Esophagus (tissue), 2 donors: Measurements from ENCODE around the gene GPR137. TPM values are rescaled to one million over a fixed set of nuclear protein-coding genes. Genes with fewer than 3 reads are reported as not detected.

Experiments
- H3K27ac ChIP-seq, 2 donors: one replicate each; pipeline ENCODE4 v1.5.1; 2013; ENCODE audit warnings: low read depth in 2 of 2, mild to moderate bottlenecking in 2 of 2, inconsistent platforms in 1 of 2, low read length in 1 of 2, moderate library complexity in 1 of 2
- H3K27me3 ChIP-seq, 2 donors: one replicate each; pipeline ENCODE4 v1.6.1; 2013; ENCODE audit warnings: low read length in 2 of 2, control low read depth in 1 of 2, mild to moderate bottlenecking in 1 of 2; ENCODE audit not compliant: insufficient read depth in 2 of 2, control insufficient read depth in 1 of 2
- H3K36me3 ChIP-seq, 2 donors: one replicate each; pipeline ENCODE4 v1.6.1; 2013; ENCODE audit warnings: low read length in 1 of 2; ENCODE audit not compliant: control insufficient read depth in 2 of 2, insufficient read depth in 2 of 2
- H3K4me1 ChIP-seq, 2 donors: one replicate each; pipeline ENCODE4 v1.6.1; 2013; ENCODE audit warnings: low read length in 1 of 2; ENCODE audit not compliant: control insufficient read depth in 2 of 2, insufficient read depth in 2 of 2
- H3K4me3 ChIP-seq, 2 donors: one replicate each; pipeline ENCODE4 v1.5.1; 2013; ENCODE audit warnings: low read length in 2 of 2, mild to moderate bottlenecking in 2 of 2, low read depth in 1 of 2, moderate library complexity in 1 of 2
- H3K9me3 ChIP-seq, 2 donors: one replicate each; pipeline ENCODE4 v1.6.1; 2013; ENCODE audit warnings: mild to moderate bottlenecking in 2 of 2, low read depth in 1 of 2, low read length in 1 of 2, moderate library complexity in 1 of 2; ENCODE audit not compliant: control insufficient read depth in 2 of 2, insufficient read depth in 1 of 2
- whole genome bisulfite sequencing, 2 donors: extraction: QIAGEN DNeasy Blood & Tissue Kit; methylation state at CpG; one replicate each; pipeline ENCODE4 v1.1.7; 2013; 5-methylcytosine and 5-hydroxymethylcytosine counted together
- polyA plus RNA-seq, 2 donors: library from polyadenylated mRNA; stranded (reverse); fragments of 200-250 nt; gene quantifications; one replicate each; pipeline ENCODE4 v1.2.3, GENCODE V29; 2013
- donor health status: healthy with polysubstance abuse.
- donor health status: Bipolar disorder and iron deficiency.

The GPR137 gene
- 10 to 100 TPM; 18.6 to 22.7 TPM for polyA plus RNA-seq

GRCh38 chr11:64284962-64285884, at the start of gene GPR137:
Gene GPR137 (plus strand): TSS chr11:64285848. CDS start chr11:64286525, 677 bp downstream.
- WGBS, 2 donors, result 0 to 1% methylated on average over 83 to 102 of the region's 102 CpGs
- peaks cover 6 to 24% of the 10 kb centered on the region in 2 donors for H3K4me1 ChIP-seq
- no peaks in the 10 kb centered on the region for H3K27me3 ChIP-seq
- no peaks in the 10 kb centered on the region for H3K9me3 ChIP-seq
- peaks cover 0 to 5% of the 10 kb centered on the region in 2 donors for H3K36me3 ChIP-seq
- H3K4me3 ChIP-seq, result peak within 1 kb of the TSS; percentile 63 to 74
- H3K27ac ChIP-seq, result peak within 1 kb of the TSS; percentile 95 to 97

GRCh38 chr11:64237484-64237951, 48.1 kb upstream of the GPR137 start:
- Histone ChIP-seq H3K9me3 (no peaks in the 10 kb centered on the region), H3K36me3 (peaks cover 0 to 2% of the 10 kb centered on the region in 2 donors), H3K27me3 (no peaks in the 10 kb centered on the region), H3K4me1 (peaks cover 4 to 33% of the 10 kb centered on the region in 2 donors), H3K4me3 (peak overlapping the region in 1 of 2 donors; percentile 10), H3K27ac (peak overlapping the region; percentile 76 to 84)
- 48 to 52% methylated on average over 12 of the region's 12 CpGs for WGBS, 2 donors

GRCh38 chr11:64238076-64238475, 47.6 kb upstream of the GPR137 start:
- 67 to 72% methylated on average over 9 of the region's 9 CpGs for WGBS, 2 donors
- Histone ChIP-seq H3K36me3 (peaks cover 0 to 5% of the 10 kb centered on the region in 2 donors), H3K27me3 (no peaks in the 10 kb centered on the region), H3K27ac (peak overlapping the region; percentile 76 to 84), H3K9me3 (no peaks in the 10 kb centered on the region), H3K4me3 (no peak overlapping the region), H3K4me1 (peaks cover 4 to 37% of the 10 kb centered on the region in 2 donors)

- Histone ChIP-seq H3K27ac (peak overlapping the region; percentile 30 to 84), H3K4me3 (no peak overlapping the region), H3K9me3 (no peaks in the 10 kb centered on the region), H3K36me3 (peaks cover 0 to 10% of the 10 kb centered on the region in 2 donors), H3K27me3 (no peaks in the 10 kb centered on the region), H3K4me1 (peaks cover 8 to 31% of the 10 kb centered on the region in 2 donors)
- WGBS, 2 donors, result 75 to 85% methylated on average over 5 of the region's 5 CpGs
Observed at GRCh38 chr11:64238999-64239398, 46.6 kb upstream of the GPR137 start.

- Histone ChIP-seq H3K27me3 (no peaks in the 10 kb centered on the region), H3K36me3 (peaks cover 0 to 13% of the 10 kb centered on the region in 2 donors), H3K9me3 (no peaks in the 10 kb centered on the region), H3K4me1 (peaks cover 8 to 33% of the 10 kb centered on the region in 2 donors), H3K27ac (peak overlapping the region; percentile 98 to 100), H3K4me3 (peak overlapping the region in 1 of 2 donors; percentile 45)
- 75 to 76% methylated on average over 11 of the region's 11 CpGs for WGBS, 2 donors
Observed at GRCh38 chr11:64239662-64240434, 45.8 kb upstream of the GPR137 start.

GRCh38 chr11:64240435-64241240, 45.0 kb upstream of the GPR137 start, which contains the start of gene FKBP2:
Gene FKBP2 (plus strand): TSS chr11:64241095. CDS start chr11:64242388, 1,293 bp downstream.
- Histone ChIP-seq H3K4me1 (peaks cover 8 to 30% of the 10 kb centered on the region in 2 donors), H3K36me3 (peaks cover 0 to 15% of the 10 kb centered on the region in 2 donors)

GRCh38 chr11:64241241-64241490, 44.5 kb upstream of the GPR137 start:
- H3K4me1 ChIP-seq, result peaks cover 8 to 28% of the 10 kb centered on the region in 2 donors
- peaks cover 0 to 15% of the 10 kb centered on the region in 2 donors for H3K36me3 ChIP-seq
- H3K4me3 ChIP-seq, result peak overlapping the region; percentile 35 to 67
- no peaks in the 10 kb centered on the region for H3K27me3 ChIP-seq
- no peaks in the 10 kb centered on the region for H3K9me3 ChIP-seq
- H3K27ac ChIP-seq, result peak overlapping the region; percentile 98 to 100
- 1 to 2% methylated on average over 19 to 24 of the region's 24 CpGs for WGBS, 2 donors

More at GRCh38 chr11:64240435-64241240, 45.0 kb upstream of the GPR137 start, which contains the start of gene FKBP2:
- Histone ChIP-seq H3K27me3 (no peaks in the 10 kb centered on the region), H3K9me3 (no peaks in the 10 kb centered on the region), H3K27ac (peak within 1 kb of the TSS; percentile 98 to 100), H3K4me3 (peak within 1 kb of the TSS; percentile 63 to 77)
- 1% methylated on average over 58 of the region's 58 CpGs for WGBS, 2 donors

GRCh38 chr11:64241491-64242374, 43.9 kb upstream of the GPR137 start:
- Histone ChIP-seq H3K9me3 (no peaks in the 10 kb centered on the region), H3K36me3 (peaks cover 0 to 15% of the 10 kb centered on the region in 2 donors), H3K27ac (peak overlapping the region; percentile 98 to 100), H3K4me1 (peaks cover 8 to 28% of the 10 kb centered on the region in 2 donors), H3K27me3 (no peaks in the 10 kb centered on the region), H3K4me3 (peak overlapping the region; percentile 63 to 77)
- WGBS, 2 donors, result 0 to 1% methylated on average over 53 to 63 of the region's 63 CpGs
